Liver (tissue), 9 donors: ENCODE measurements around the gene DAO. TPM values are rescaled to one million over a fixed set of nuclear protein-coding genes. Genes with fewer than 3 reads are reported as not detected.

Source experiments
- DNase-seq: peaks from one replicate; pipeline ENCODE4 v3.0.0-alpha.2; 2017; ENCODE audit warnings: low spot score
- H3K27ac ChIP-seq, 2 donors: one replicate each; pipeline ENCODE4 v1.7.0; 2013; ENCODE audit warnings: inconsistent platforms in 2 of 2, low read length in 2 of 2, control low read depth in 1 of 2, low read depth in 1 of 2, mild to moderate bottlenecking in 1 of 2
- H3K27me3 ChIP-seq, 4 donors: one replicate each; pipeline versions ENCODE4 v1.6.1 to v1.7.0; 2013; ENCODE audit warnings: low read length in 3 of 4, inconsistent platforms in 1 of 4, mild to moderate bottlenecking in 1 of 4, moderate library complexity in 1 of 4; ENCODE audit not compliant: control insufficient read depth in 4 of 4, insufficient read depth in 4 of 4
- H3K36me3 ChIP-seq, 4 donors: one replicate each; pipeline versions ENCODE4 v1.6.1 to v1.7.0; 2013; ENCODE audit warnings: low read length in 3 of 4, mild to moderate bottlenecking in 3 of 4, low read depth in 1 of 4, moderate library complexity in 1 of 4; ENCODE audit not compliant: control insufficient read depth in 4 of 4, insufficient read depth in 3 of 4
- H3K4me1 ChIP-seq, 4 donors: one replicate each; pipeline versions ENCODE4 v1.6.1 to v1.7.0; 2013; ENCODE audit warnings: low read length in 3 of 4, mild to moderate bottlenecking in 3 of 4, moderate library complexity in 1 of 4; ENCODE audit not compliant: control insufficient read depth in 4 of 4, insufficient read depth in 4 of 4
- H3K4me3 ChIP-seq, 3 donors: one replicate each; pipeline versions ENCODE4 v1.6.1 to v1.7.0; 2013; ENCODE audit warnings: low read length in 3 of 3, control low read depth in 1 of 3, low read depth in 1 of 3, mild to moderate bottlenecking in 1 of 3
- H3K9ac ChIP-seq, 2 donors: one replicate each; pipeline ENCODE4 v1.7.0; 2013; ENCODE audit warnings: low read length in 2 of 2, mild to moderate bottlenecking in 2 of 2, moderate library complexity in 2 of 2, control low read depth in 1 of 2, low read depth in 1 of 2
- H3K9me3 ChIP-seq, 4 donors: one replicate each; pipeline versions ENCODE4 v1.6.1 to v1.7.0; 2013; ENCODE audit warnings: low read length in 3 of 4; ENCODE audit not compliant: control insufficient read depth in 4 of 4
- ATF3 ChIP-seq: IDR thresholded peaks from 2 replicates; pipeline ENCODE4 v1.6.1; 2016; ENCODE audit warnings: antibody characterized with exemption
- CTCF ChIP-seq: fragments of 150-350 bp; IDR thresholded peaks from 2 replicates; pipeline ENCODE4 v1.5.1; 2017; ENCODE audit warnings: improper control_type of control experiment, low read depth, low read length; ENCODE audit not compliant: missing input control
- EGR1 ChIP-seq, 2 donors: IDR thresholded peaks; 2 replicates each; pipeline ENCODE4 v1.6.1; 2016 to 2018; ENCODE audit warnings: antibody characterized with exemption in 2 of 2, low read depth in 2 of 2
- FOXA1 ChIP-seq: IDR thresholded peaks from 2 replicates; pipeline ENCODE4 v1.6.1; 2016; ENCODE audit warnings: antibody characterized with exemption
- FOXA2 ChIP-seq: IDR thresholded peaks from 2 replicates; pipeline ENCODE4 v1.6.1; 2016; ENCODE audit warnings: antibody characterized with exemption
- GABPA ChIP-seq, 2 donors: IDR thresholded peaks in 1 of 2; conservative IDR thresholded peaks in 1 of 2; 2 replicates each; pipeline ENCODE4 v1.6.1; 2016; ENCODE audit warnings: antibody characterized with exemption in 2 of 2, mild to moderate bottlenecking in 1 of 2, moderate library complexity in 1 of 2
- HNF4A ChIP-seq, 2 donors: conservative IDR thresholded peaks; 2 replicates each; pipeline ENCODE4 v1.6.1; 2016; ENCODE audit warnings: antibody characterized with exemption in 2 of 2, mild to moderate bottlenecking in 2 of 2
- HNF4G ChIP-seq: IDR thresholded peaks from 2 replicates; pipeline ENCODE4 v1.6.1; 2016; ENCODE audit warnings: antibody characterized with exemption
- JUND ChIP-seq, 2 donors: IDR thresholded peaks; 2 replicates each; pipeline ENCODE4 v1.6.1; 2016; ENCODE audit warnings: antibody characterized with exemption in 2 of 2
- NR2F2 ChIP-seq: IDR thresholded peaks from 2 replicates; pipeline ENCODE4 v1.6.1; 2016; ENCODE audit warnings: antibody characterized with exemption
- RAD21 ChIP-seq, 2 donors: IDR thresholded peaks; 2 replicates each; pipeline ENCODE4 v1.6.1; 2016; ENCODE audit warnings: antibody characterized with exemption in 2 of 2, mild to moderate bottlenecking in 2 of 2
- REST ChIP-seq: IDR thresholded peaks from 2 replicates; pipeline ENCODE4 v1.6.1; 2016; ENCODE audit warnings: antibody characterized with exemption, mild to moderate bottlenecking
- RXRA ChIP-seq, 2 donors: IDR thresholded peaks; 2 replicates each; pipeline ENCODE4 v1.6.1; 2017 to 2018; ENCODE audit warnings: antibody characterized with exemption in 2 of 2, mild to moderate bottlenecking in 1 of 2
- SP1 ChIP-seq: IDR thresholded peaks from 2 replicates; pipeline ENCODE4 v1.6.1; 2018; ENCODE audit warnings: antibody characterized with exemption, mild to moderate bottlenecking
- TAF1 ChIP-seq: conservative IDR thresholded peaks from 2 replicates; pipeline ENCODE4 v1.6.1; 2016; ENCODE audit warnings: antibody characterized with exemption, mild to moderate bottlenecking
- YY1 ChIP-seq: IDR thresholded peaks from 2 replicates; pipeline ENCODE4 v1.6.1; 2016; ENCODE audit warnings: antibody characterized with exemption, mild to moderate bottlenecking
- ZBTB33 ChIP-seq: IDR thresholded peaks from 2 replicates; pipeline ENCODE4 v1.6.1; 2016; ENCODE audit warnings: antibody characterized with exemption
- WGBS: extraction: QIAGEN DNeasy Blood & Tissue Kit; methylation state at CpG from one replicate; pipeline ENCODE4 v1.1.7; 2013; 5-methylcytosine and 5-hydroxymethylcytosine counted together
- polyA plus RNA-seq, 2 donors: library from polyadenylated mRNA; stranded (reverse) in 1 of 2; unstranded in 1 of 2; fragments of 200-250 nt in 1 of 2; fragments of >200 nt in 1 of 2; fragmentation: Nextera tagmentation in 1 of 2; extraction: Ambion mirVana in 1 of 2; gene quantifications; one replicate each; pipeline versions ENCODE4 v1.2.1 to v1.2.3, GENCODE V29; 2013 to 2015
- total RNA-seq, 2 donors: library from RNA; depleted of rRNA; stranded (reverse); fragments of >200 nt; gene quantifications; one replicate each; pipeline ENCODE4 v1.2.3, GENCODE V29; 2014
- TF ChIP-seq, protein P1 (sequence below): IDR thresholded peaks from 2 replicates; pipeline ENCODE4 v1.6.1; 2016; ENCODE audit warnings: antibody characterized with exemption
- donor health status: healthy.
- donor health status: healthy.
- donor health status: healthy.
- donor health status: healthy.
- donor health status: healthy.

Gene DAO
- total and polyA plus RNA-seq, 4 donors, result 0.84 to 51.4 (median 22.9) TPM

GRCh38 chr12:108868781-108869180, 11.1 kb upstream of the DAO start:
- 94% methylated on average over 4 of the region's 4 CpGs for WGBS
- no peak for DNase-seq
- Histone ChIP-seq H3K9me3 (no peaks in the 10 kb centered on the region), H3K27me3 (no peaks in the 10 kb centered on the region), H3K9ac (no peak overlapping the region), H3K36me3 (no peaks in the 10 kb centered on the region), H3K27ac (no peak overlapping the region), H3K4me3 (no peak overlapping the region), H3K4me1 (peaks cover 3 to 13% (median 9%) of the 10 kb centered on the region in 4 donors)
- TF ChIP-seq RAD21 (IDR thresholded peaks at IDR 0.05) (no peak), ZBTB33 (no peak), ATF3 (no peak), CTCF (no peak), EGR1 (IDR thresholded peaks at IDR 0.05; ENCODE audit: low read depth in 2 of 2) (no peak), SP1 (no peak), HNF4A (conservative IDR thresholded peaks at IDR 0.05) (no peak), YY1 (no peak), GABPA (IDR thresholded peaks at IDR 0.05 in 1 of 2, conservative IDR thresholded peaks at IDR 0.05 in 1 of 2) (no peak), TAF1 (no peak), REST (no peak), RXRA (IDR thresholded peaks at IDR 0.05) (no peak), FOXA2 (no peak), NR2F2 (no peak), JUND (IDR thresholded peaks at IDR 0.05) (no peak), HNF4G (no peak)
- TF ChIP-seq, protein P1, sequence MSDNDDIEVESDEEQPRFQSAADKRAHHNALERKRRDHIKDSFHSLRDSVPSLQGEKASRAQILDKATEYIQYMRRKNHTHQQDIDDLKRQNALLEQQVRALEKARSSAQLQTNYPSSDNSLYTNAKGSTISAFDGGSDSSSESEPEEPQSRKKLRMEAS, result no peak

GRCh38 chr12:108875280-108875679, 4.6 kb upstream of the DAO start:
- Histone ChIP-seq H3K36me3 (no peaks in the 10 kb centered on the region), H3K27me3 (no peaks in the 10 kb centered on the region), H3K27ac (no peak overlapping the region), H3K9me3 (no peaks in the 10 kb centered on the region), H3K4me3 (no peak overlapping the region), H3K9ac (no peak overlapping the region), H3K4me1 (peaks cover 5 to 25% (median 15%) of the 10 kb centered on the region in 4 donors)
- WGBS, result 61% methylated on average over 1 of the region's 1 CpG
- no peak for DNase-seq
- TF ChIP-seq ZBTB33 (no peak), FOXA2 (no peak), RAD21 (IDR thresholded peaks at IDR 0.05) (no peak), EGR1 (IDR thresholded peaks at IDR 0.05; ENCODE audit: low read depth in 2 of 2) (no peak), FOXA1 (no peak), RXRA (IDR thresholded peaks at IDR 0.05) (no peak), YY1 (no peak), SP1 (no peak)
- TF ChIP-seq, protein P1, result no peak
